NT2/D1 (cell line): Measurements from ENCODE around the gene PALM.
A peak's percentile ranks its signal among the peaks of the same experiment; 100 is the strongest.

ENCODE experiments used
- DNase-seq: peaks from one replicate; pipeline ENCODE4 v3.0.0-alpha.2; 2011; ENCODE audit warnings: low read depth, low spot score
- H3K27me3 ChIP-seq: 2 replicates; pipeline ENCODE4 v1.6.0; 2011; ENCODE audit warnings: mild to moderate bottlenecking; ENCODE audit not compliant: insufficient read length, insufficient read depth
- H3K36me3 ChIP-seq: 2 replicates; pipeline ENCODE4 v1.6.1; 2011; ENCODE audit warnings: mild to moderate bottlenecking, low read length, mixed read lengths; ENCODE audit not compliant: insufficient read depth, insufficient read length
- H3K4me1 ChIP-seq: 2 replicates; pipeline ENCODE4 v1.5.1; 2011; ENCODE audit not compliant: insufficient read depth, insufficient read length
- H3K4me3 ChIP-seq: 2 replicates; pipeline ENCODE4 v1.5.1; 2011; ENCODE audit warnings: low read depth; ENCODE audit not compliant: insufficient read length
- H3K9ac ChIP-seq: 2 replicates; pipeline ENCODE4 v1.6.0; 2011; ENCODE audit warnings: low read depth; ENCODE audit not compliant: insufficient read length
- H3K9me3 ChIP-seq: 2 replicates; pipeline ENCODE4 v1.5.1; 2011; ENCODE audit warnings: mild to moderate bottlenecking, low read length; ENCODE audit not compliant: insufficient read depth
- SUZ12 ChIP-seq: IDR thresholded peaks from 2 replicates; pipeline ENCODE4 v1.6.1; 2011; ENCODE audit not compliant: insufficient read length, insufficient read depth; ENCODE audit errors: extremely low read depth
- YY1 ChIP-seq: IDR thresholded peaks from 2 replicates; pipeline ENCODE4 v1.6.1; 2011; ENCODE audit not compliant: insufficient read length, insufficient read depth
- ZNF274 ChIP-seq: IDR thresholded peaks from 2 replicates; pipeline ENCODE4 v1.6.1; 2011; ENCODE audit warnings: mild to moderate bottlenecking, low read depth, low read length

PALM gene, protein sequence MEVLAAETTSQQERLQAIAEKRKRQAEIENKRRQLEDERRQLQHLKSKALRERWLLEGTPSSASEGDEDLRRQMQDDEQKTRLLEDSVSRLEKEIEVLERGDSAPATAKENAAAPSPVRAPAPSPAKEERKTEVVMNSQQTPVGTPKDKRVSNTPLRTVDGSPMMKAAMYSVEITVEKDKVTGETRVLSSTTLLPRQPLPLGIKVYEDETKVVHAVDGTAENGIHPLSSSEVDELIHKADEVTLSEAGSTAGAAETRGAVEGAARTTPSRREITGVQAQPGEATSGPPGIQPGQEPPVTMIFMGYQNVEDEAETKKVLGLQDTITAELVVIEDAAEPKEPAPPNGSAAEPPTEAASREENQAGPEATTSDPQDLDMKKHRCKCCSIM

DNA sequence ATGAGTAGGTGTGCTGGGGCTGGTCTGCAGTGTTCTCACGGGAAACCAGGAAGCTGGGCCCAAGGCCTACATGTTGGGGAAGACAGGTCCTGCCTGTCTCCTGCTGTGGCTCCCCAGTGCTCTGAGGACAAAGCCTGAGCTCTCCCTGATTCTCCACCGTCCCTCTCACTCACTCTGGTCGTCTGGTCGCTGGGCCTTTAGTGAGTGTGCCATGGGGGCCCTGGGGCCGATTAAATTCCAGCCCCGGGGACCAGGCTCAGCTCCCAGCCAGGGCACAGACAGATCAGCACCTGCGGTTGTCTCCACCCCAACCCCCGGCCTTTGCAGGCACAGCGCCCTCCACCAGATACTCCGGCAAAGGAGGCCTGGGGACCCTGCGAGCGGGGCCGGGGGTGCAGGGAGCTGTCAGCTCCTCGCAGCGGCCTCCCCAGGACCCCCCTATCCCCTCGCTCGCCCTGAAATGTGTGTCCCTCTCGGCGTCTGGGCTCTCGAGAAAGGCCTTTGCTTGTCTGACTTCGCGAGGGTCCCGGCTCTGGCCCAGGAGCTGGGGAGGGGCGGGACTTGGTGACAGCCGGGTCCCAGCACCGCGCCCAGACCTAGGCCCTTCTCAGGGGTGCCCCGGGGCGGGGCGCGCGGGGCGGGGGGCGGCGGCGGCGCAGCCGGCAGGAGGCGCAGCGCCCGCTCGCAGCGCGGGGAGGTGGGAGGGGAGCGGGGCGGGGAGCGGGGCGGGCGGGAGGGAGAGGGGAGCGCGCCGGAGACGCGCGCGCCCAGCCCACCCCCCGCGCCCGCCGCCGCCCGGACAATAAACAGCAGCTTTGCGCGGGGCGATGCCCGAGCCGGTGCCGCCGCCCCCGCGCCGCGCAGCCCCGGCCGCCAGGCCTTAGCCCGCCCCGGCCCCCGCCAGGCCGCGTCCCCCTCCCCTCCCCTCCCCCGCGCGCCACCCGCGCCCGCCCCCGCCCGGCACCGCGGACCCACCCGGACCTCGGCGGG lies at the start of gene PALM:
TSS of gene PALM (plus strand) at position 782 of the 990 bp plus-strand sequence. CDS start 212 bp downstream, outside the sequence.
- Histone ChIP-seq H3K4me3 (peak within 1 kb of the TSS; percentile 62), H3K4me1 (peaks cover 16% of the 10 kb centered on the region)

DNA sequence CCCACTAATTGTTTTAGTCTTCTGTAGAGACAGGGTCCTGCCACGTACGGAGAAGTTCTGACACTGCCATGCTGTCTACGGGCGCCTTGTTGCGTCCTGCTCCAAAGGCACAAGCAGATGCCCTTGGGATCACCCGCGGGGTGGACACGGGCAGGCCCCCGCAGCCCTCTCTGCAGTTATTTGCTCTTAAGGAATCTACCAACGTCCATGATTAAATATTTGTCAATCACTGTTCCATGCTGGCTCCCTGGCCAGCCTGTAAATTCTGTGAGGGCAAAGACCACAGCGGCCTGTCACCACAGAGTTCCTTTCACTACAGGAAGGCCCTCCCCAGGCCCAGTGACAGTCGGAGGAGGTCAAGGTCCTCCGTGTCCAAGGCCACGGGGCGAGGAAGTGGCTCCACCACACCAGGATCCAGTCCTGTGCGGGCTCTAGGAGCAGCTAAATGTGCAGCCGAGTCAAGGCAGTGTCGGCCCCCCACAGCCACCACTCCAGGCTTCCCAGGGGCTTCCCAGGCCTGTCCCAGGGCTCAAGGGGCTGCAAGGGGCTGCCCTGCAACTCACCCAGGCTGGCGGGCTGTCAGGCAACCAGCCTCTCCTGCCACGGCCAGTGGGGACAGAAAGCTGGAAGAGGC lies 47.8 kb upstream of the PALM start:
- Histone ChIP-seq H3K9ac (peak overlapping the region; percentile 99), H3K4me3 (peak overlapping the region; percentile 96), H3K36me3 (peaks cover 57% of the 10 kb centered on the region), H3K9me3 (peaks cover 8% of the 10 kb centered on the region; the same call in 1 of the 2 replicates), H3K27me3 (peaks cover 2% of the 10 kb centered on the region), H3K4me1 (peaks cover 40% of the 10 kb centered on the region)
- TF ChIP-seq YY1: no peak
- TF ChIP-seq ZNF274: no peak
- no peak for TF ChIP-seq SUZ12
- DNase-seq: no peak

More for the DNA sequence above, at the start of gene PALM:
- no peaks in the 10 kb centered on the region for H3K36me3 ChIP-seq
- H3K9ac ChIP-seq: peak within 1 kb of the TSS; percentile 83
- DNase-seq: no peak
- no peaks in the 10 kb centered on the region for H3K27me3 ChIP-seq
- no peaks in the 10 kb centered on the region for H3K9me3 ChIP-seq
- TF ChIP-seq YY1 (no peak), ZNF274 (no peak), SUZ12 (no peak)

DNA sequence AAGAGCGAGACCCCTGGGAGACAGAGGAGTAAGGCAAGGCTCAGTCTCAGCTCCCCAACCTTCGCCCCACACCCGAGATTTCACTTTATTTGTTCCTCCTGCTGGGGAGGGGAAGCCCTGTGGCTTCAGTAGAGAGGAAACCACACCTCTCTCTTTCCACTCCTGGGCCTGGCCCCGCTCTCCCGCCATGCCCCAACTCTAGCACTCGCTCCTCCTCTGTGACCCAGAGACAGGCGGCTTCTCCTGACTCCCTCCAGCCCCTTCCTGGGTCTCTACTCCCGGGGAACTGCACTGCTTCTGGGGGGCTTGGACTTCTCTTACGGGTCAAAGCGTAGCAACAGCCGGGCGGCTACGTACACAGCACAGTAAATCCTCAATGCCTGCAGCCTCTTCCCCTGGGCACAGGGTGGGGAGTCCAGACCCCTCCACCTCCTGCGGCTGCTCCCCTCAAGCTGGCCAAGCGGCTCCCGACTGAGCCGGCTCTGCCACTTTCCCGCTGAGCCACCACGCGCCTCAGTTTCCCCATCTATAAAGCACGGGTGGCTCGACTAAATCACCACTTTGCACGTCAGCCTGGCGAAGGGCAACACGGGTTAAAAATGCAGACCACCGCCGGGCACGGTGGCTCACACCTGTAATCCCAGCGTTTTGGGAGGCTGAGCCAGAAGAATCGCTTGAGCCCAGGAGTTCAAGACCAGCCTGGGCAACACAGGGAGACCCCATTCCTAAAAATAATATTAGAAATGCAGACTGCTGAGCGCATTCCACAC lies 47.1 kb upstream of the PALM start:
- TF ChIP-seq YY1 (no peak), SUZ12 (no peak), ZNF274 (no peak)
- peaks cover 8% of the 10 kb centered on the region; the same call in 1 of the 2 replicates for H3K9me3 ChIP-seq
- H3K27me3 ChIP-seq: peaks cover 2% of the 10 kb centered on the region
- no peak for DNase-seq
- peak overlapping the region; percentile 99 for H3K9ac ChIP-seq
- H3K4me1 ChIP-seq: peaks cover 40% of the 10 kb centered on the region
- peaks cover 54% of the 10 kb centered on the region for H3K36me3 ChIP-seq
- H3K4me3 ChIP-seq: peak overlapping the region; percentile 96

GRCh38 chr19:662207-662961 lies 46.4 kb upstream of the PALM start:
- Histone ChIP-seq H3K36me3 (peaks cover 48% of the 10 kb centered on the region), H3K9ac (peak overlapping the region; percentile 99), H3K9me3 (peaks cover 11% of the 10 kb centered on the region; the same call in 1 of the 2 replicates), H3K27me3 (peaks cover 2% of the 10 kb centered on the region), H3K4me1 (peaks cover 36% of the 10 kb centered on the region), H3K4me3 (peak overlapping the region; percentile 96)
- DNase-seq: no peak
- TF ChIP-seq YY1: no peak
- no peak for TF ChIP-seq ZNF274
- TF ChIP-seq SUZ12: no peak

- Histone ChIP-seq H3K9me3 (peaks cover 14% of the 10 kb centered on the region; the same call in 1 of the 2 replicates), H3K4me3 (peak within 1 kb of the TSS; percentile 96), H3K4me1 (peaks cover 36% of the 10 kb centered on the region), H3K9ac (peak within 1 kb of the TSS; percentile 99), H3K27me3 (peaks cover 2% of the 10 kb centered on the region), H3K36me3 (peaks cover 40% of the 10 kb centered on the region)
- no peak for TF ChIP-seq YY1
- peak; percentile 81 for DNase-seq
Observed at GRCh38 chr19:662962-663681, 45.6 kb upstream of the PALM start, which contains the start of gene RNF126. Gene RNF126 (minus strand): TSS chr19:663214. CDS start chr19:663121, 93 bp downstream.
